ENCODE data around the gene ISOC1.

DNA sequence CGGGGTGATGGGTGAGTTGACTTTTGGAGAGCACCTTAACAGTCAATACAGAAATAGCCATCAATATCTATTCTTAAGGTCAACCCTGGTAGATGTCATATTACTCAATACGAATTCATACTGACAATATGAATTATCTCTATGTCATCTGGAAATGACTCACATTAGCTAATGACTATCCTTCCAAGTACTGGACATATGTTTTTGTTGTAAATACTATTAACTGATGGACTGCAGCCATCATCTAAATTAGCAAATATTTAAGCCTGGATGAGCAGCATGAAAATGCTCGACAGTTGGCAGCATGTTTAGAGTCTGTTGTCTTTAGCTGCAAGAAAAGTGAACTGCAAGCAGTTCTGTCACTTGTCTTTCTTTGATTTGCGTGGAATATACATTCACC lies 19.6 kb upstream of the ISOC1 start:
- TF ChIP-seq, protein P1, sequence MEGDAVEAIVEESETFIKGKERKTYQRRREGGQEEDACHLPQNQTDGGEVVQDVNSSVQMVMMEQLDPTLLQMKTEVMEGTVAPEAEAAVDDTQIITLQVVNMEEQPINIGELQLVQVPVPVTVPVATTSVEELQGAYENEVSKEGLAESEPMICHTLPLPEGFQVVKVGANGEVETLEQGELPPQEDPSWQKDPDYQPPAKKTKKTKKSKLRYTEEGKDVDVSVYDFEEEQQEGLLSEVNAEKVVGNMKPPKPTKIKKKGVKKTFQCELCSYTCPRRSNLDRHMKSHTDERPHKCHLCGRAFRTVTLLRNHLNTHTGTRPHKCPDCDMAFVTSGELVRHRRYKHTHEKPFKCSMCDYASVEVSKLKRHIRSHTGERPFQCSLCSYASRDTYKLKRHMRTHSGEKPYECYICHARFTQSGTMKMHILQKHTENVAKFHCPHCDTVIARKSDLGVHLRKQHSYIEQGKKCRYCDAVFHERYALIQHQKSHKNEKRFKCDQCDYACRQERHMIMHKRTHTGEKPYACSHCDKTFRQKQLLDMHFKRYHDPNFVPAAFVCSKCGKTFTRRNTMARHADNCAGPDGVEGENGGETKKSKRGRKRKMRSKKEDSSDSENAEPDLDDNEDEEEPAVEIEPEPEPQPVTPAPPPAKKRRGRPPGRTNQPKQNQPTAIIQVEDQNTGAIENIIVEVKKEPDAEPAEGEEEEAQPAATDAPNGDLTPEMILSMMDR (IDR thresholded peaks at IDR 0.05), result no peak
- TF ChIP-seq POLR2A (IDR thresholded peaks at IDR 0.05), result no peak

Data from lower leg skin (tissue), 3 donors.